Myocyte (in vitro differentiated cells): ENCODE results near the gene SLC1A3. TPM values are rescaled to one million over a fixed set of nuclear protein-coding genes. Genes with fewer than 3 reads are reported as not detected.

Experiments
- DNase-seq: peaks from one replicate; pipeline ENCODE4 v3.0.0-alpha.2; 2012; ENCODE audit warnings: low read depth
- total RNA-seq: library from RNA; depleted of rRNA; stranded (reverse); fragments of >200 nt; gene quantifications from 2 replicates; pipeline ENCODE4 v1.2.3, GENCODE V29; 2014

Gene SLC1A3
- total RNA-seq, 1 donor from 2014 or later: 25.3 TPM

DNA sequence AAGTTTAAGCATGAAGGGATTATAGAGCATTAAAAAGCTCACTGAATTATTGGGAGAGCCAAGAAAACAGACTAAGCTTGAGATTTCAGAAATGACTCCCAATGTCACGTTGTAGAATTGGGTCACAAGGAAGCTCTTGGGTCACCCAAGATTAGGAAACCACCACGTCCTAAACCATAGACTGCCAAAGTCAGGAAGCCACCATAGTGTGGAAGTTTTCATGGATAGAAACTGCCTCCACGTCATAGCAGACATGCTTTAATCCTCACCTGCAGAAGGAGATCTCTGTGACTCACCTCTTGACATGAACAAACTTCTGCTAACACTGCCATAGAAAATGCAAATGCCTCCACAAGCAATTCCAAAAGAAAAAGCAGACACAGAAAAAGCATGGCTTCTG, 106.3 kb downstream of the SLC1A3 start:
- DNase-seq: no peak

DNA sequence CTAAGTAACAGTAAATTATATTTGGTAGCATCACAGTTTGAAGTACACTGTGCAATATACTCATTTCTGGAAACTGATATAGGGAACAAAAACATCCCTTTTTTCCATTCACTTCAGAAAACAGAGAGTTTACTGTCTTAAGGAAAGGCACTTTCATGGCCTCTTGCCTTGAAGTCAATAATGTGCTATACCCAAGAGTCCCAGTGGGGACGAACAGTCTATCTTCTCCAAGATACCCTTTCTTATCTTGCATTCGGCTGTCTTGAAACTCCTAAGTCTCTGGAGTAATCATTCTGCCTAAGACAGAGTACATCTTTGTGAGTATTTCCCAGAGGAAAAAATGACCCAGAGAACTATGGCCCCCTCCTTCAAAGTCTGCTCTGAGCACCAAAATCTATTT, 107.1 kb downstream of the SLC1A3 start:
- no peak for DNase-seq

DNA sequence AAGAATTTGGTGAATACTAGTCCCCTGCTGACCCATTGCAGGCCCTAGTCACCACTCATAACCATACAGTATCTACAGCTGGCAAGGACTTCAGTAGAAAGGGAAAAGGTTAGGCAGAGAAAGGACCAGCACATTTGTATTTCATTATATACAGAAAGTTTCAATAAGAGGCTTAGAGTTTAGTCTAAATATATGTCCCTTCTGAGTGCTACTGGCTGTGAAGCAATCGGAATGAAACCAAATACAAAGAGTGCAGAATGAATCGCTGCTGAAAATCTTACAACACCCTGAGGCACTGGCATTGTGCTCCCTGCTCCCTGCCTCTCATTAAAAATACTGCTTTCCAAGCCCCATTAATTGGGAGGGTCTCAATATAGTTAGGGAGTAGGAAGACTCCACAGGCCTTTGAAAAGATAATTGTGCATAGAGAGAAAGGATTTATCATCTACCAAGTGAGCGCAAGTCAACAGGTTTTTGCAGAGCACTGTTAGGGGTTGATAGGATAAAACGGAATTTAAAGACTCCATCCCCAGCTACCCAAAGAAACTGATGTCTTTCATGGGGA, 110.8 kb downstream of the SLC1A3 start:
- no peak for DNase-seq

DNA sequence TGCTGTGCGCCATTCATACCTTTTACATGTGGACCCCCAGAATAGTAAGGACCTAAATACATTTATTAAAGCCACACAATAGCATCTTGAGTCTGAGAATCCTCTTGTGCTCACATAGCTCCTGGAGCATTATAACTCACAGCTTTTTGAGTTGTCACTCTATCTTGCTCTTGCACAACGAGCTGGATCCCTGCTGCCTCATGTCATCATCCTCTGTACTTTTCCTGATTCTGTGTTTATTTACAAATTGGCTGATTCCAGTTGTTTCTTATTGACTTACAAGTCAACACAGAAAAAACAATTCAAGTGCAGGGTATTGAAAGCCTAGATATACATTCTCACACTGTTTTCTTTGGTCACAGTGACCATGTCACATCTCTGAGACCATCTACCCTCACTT, 112.9 kb downstream of the SLC1A3 start:
- DNase-seq: no peak

DNA sequence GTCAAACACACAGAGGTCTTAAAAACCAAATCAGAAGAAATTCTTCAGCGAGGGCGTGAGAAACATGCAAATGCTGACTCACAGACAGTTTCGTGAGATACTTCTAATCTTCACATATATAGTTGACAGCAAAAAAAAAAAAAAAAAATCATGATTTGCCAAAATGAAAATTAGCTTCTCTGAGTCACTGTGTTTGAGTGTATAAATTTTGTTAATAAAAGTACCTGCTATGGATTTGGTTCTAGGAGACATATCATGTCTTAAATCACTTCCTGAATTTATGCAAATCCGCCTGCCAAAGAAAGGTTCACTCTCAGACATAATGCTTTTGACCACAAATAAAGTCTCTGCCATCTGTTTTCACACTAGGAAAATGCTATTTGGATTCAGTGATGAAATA, 114.3 kb downstream of the SLC1A3 start:
- DNase-seq: no peak

DNA sequence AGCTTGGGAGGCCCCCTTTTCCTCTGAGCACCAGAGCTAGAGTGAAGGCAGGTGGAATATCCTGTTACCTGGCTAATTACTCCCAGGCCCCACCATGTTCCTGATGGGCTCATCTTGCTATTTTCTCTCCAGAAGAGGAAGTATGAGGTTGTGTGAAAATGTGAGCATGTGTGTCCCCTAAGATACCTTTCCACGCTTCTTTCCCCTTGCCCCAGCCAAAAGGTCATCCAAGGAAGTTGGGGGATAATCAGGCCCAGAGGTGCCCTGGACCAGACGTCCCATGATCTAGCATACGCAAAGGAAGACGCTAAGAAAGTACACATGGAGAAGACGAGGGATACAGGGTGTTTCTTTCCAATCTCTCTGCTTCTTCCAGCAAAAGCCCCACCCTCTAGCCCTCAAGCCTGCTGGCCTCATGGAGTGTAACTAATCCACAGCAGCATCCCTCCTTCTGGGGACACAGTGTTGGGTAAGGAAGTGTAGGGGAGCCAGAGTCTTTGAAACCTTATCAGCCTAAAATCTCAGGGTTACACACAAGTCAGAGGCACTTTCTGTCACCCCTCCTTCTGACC, 115.3 kb downstream of the SLC1A3 start:
- DNase-seq: no peak

DNA sequence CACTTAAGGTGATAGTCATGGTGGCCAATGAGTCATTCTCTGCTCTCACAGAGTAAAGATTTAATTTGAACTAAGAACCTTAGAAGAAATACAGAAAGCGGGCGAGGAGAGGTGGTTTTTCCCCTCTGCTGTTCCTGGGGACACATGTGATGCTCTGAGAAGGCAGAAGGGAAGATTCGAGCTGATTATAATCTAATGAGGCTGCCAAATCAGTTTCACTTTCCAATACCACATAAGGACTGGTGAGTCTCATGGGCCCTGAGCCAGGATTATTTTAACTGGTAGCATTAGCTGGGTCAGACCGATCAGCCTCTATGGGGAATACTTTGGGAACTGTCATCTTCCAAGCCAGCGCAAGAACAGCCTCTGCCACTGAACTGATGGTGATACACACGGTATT, 116.5 kb downstream of the SLC1A3 start:
- peak; percentile 55 for DNase-seq

DNA sequence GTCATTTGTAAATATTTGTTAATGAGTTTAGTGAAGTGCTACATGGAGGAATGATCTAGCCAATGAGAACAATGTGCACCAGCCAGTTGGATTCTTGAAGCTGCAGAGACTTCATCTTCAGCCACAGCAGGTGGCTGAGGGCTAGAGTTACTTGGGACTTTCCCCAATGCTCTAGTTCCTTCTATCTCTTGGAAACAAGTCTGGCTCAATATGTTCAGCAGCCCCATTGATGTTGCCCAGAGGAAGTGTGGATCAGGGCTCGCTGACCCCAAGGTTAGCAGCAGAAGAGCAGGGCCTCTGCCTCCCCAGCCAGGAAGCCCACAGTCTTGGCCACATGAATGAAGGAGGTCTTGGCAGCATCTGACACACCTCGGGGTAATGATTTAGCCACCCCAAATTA, 117.5 kb downstream of the SLC1A3 start:
- peak; percentile 66 for DNase-seq

DNA sequence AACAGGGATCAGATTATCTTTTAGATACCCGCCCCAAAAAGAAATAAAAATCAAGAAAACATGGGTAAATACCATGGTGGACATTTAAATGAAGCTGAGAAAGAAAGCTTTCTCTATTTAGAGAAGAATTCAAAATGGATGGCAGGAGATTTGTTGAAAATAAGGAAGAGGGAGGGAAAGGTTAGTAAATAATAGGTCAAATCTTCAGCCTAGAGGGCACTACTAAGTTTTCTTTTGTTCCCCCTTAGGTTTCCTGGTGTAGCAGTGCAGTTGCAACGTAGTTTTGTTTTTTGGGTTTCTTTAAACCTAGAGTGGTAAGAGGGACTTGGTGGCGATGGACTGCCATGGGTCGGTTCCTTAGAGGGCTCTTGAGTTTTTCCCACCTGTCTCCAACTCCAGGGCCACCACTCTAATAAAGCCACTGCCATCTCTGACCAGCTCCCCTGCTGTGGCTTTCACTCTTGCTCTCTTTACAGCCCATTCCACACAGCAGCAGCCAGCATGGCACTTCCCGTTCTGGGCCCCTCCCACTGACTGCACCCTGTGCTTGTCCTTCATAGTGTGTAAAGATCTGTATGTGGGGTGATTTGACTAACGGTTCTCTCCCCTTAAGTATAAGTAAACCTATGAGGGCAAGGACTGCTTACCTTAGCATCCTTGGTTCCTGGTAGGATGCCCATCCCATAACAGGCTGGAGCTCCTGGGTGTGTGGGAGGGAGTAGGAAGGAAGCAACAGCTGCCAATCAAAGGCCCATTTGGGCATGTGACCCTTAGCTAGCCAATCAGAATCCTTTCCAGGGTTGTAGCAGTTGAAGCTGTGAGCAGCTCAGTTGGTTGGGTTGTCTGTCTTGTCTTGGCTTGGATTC, 118.3 kb downstream of the SLC1A3 start:
- DNase-seq: no peak

DNA sequence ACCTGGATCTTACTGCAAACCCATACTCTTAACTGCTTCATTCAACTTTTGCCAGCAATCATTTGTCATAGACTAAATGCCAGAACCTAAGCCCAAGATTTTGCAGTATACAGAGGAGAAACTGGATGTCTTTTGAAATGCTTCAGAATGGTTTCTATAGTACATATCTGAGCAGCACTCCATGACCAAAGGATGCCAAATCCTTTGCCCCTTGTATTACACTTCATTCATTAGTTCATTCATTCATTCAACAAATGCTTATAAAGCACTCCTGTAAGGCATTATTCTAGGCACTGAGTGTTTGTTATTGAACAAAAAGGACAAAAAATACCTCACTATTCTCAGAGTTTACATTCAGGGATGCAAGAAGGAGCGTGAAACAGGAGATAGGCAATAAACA, 119.9 kb downstream of the SLC1A3 start:
- DNase-seq: no peak

DNA sequence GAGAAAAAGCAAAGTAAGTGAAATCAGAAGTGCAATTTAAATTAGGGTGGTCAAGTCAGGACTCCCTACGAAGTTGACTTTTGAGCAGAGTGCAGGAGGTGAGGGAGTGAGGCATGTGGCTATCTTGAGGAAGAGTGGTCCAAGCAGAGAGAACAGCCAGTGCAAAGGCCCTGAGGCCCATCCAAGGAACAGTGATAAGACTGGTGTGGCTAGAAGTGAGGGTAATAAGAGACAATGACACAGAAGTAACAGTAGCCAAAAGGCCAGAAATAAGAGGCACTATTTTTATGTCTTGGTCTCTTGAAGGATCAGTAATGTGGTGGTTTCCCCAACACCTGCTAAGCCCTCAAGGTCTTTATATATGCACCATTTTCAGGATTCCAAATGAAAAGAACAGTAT, 120.4 kb downstream of the SLC1A3 start:
- DNase-seq: no peak

DNA sequence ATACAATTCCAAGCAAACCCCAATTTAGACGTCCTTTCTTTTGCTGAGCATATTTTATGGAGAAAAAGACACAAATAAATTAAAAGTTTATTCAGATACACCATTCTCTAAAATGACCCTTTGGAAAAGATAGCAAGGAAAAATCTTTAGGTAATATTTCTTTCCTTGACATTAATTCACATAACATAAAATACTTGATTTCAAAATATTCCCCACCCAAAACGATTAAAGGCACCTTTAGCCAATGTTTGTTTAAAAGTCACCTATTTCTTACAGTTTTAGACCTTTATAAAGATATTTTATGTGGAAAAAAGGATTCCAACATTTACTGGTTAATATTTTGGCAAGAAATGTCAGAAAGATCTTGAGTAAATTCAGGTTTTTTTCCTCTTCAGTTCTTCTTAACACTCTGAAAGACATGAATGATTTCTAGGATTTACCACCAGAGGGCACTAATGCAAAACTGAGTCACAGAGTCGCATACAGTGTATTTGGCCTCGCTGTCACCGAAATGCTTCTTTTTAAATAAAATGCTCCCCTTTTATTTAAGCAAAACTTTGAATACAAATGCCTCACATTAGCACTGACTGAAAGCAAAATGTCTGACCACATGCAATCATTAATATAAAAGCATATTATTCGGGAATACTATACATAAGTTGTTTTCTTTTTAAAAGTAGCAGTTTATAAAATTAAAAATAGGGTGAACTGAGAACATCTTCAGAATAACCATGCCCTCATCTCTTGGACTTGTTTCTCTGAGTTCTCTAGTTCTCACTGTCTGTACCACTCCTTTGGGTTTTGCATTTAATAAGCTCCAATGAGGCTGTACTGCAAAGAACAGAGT, 122.5 kb downstream of the SLC1A3 start:
- peak; percentile 80 for DNase-seq

DNA sequence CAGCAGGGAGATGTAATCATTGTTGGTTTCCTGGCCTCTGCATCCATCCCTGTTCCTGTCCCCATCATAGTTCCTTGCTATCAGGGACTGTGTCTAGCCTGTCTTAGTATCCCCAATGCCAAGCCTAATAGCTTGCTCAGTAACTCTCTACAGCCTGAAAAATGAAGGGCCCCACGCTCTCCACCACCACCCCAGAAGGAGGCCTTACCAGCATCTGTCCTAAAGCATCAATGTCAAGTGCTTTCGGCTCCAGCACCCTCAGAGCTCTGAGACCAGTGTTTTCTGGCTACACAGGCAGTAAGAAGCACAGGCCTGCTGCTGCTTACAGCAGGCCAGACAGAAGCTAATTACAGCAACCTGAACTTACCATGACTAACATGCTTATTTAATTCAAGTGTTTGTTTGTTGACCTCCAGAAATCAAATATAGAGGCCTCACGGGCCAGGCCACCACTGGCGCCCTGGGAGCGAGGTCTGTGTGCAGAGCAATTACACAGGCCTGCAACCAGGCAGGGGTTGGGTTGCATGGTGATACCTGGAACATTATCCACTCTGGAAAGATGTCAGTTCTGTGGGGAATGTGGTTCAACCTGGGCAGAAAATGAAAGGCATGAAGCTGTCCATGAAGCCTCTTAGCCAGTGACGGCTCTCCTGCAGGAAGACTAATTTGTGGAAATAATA, 124.3 kb downstream of the SLC1A3 start:
- DNase-seq: peak; percentile 43

DNA sequence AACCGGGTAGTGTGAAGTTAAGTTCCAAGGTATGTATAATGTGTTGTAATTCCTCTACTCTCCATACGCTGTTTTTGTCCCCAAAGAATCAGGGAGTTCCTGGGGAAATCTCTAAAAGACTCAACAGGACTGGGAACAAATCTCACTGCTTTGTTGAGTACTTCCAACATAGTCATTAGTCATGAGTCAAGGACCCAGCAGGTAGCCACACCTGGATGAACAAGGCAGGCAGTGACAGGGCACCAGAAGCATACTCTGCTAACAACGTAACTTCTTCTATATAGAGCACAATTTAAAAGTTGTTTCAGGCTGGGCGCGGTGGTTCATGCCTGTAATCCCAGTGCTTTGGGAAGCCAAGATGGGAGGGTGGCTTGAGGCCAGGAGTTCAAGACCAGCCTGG, 126.8 kb downstream of the SLC1A3 start:
- DNase-seq: no peak

DNA sequence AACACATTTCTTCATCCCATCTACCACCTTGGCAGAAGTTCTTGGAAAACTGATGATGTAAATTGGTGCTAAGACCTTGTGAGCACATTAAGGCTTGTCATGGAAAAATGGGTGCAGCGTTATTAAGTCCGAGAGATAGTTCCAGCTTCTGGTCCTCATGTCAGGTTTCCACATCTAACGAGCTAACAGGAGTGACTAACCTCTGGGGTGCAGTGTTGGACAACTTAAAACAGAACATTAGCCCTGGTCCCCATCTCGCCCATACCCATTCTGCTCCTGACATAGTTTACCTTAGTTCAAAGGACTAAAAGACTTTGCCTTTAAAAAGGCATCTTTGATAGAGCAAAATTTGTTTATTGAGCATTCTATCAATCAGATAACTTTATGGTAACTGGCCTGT, 128.0 kb downstream of the SLC1A3 start:
- DNase-seq: peak; percentile 61

DNA sequence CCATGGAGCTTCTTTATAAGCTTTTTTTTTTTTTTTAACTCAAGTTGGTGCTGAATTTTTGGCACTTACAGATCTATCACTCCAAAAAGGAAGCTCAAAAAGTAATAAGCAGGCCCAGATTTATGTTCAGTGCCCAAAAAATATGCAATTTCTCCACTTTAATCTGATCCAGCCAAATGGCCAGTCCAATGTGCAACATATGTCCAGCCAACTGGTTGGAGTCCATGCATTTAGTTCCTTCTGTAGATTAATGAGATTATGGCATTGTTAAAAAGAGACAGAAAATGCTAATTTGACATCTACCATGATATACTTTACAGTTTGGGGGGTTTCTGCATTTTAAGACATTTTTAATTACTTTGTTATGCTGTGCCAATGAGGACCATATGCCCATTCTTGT, 129.5 kb downstream of the SLC1A3 start:
- no peak for DNase-seq
